ENCODE measurements around the gene DNAH6. TPM values are rescaled to one million over a fixed set of nuclear protein-coding genes. Genes with fewer than 3 reads are reported as not detected.

The DNAH6 gene
- total RNA-seq, 1 experiment from 2014 or later, result 0.39 TPM

DNA sequence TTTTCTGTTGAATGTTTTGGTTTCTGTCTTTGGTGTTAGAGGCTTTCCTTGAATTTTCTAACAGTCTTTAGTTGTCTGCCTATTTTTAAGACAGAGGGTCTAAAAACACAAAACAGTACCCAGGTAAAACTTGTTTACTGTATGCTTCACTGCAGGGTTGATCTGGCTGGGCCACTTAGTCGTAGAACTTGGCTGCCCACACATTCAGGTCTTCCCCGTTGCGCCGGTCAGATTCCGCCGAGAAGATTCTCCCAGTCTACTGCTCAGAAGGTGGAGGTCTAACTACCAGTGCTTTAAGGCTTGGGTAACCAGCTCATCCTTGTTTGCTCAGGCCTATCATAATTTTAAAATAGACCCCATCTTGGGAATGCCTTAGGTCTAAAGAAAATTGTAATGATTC is 24.6 kb upstream of the DNAH6 start:
- H3K4me3 Mint-ChIP-seq, result no peak overlapping the region
- ChIA-PET CTCF (no interaction called here), POLR2A (no interaction called here)
- H3K27me3 Mint-ChIP-seq (ENCODE audit: low read depth), result no peaks in the 10 kb centered on the region
- ATAC-seq (no peak), DNase-seq (ENCODE audit: low spot score) (no peak)
- no peaks in the 10 kb centered on the region for H3K4me1 Mint-ChIP-seq
- peaks cover 4% of the 10 kb centered on the region; the same call in 1 of the 2 replicates for H3K9me3 Mint-ChIP-seq
- H3K36me3 Mint-ChIP-seq, result no peaks in the 10 kb centered on the region
- no peak overlapping the region for H3K27ac Mint-ChIP-seq
- TF ChIP-seq SOX15 (CRISPR knock-in tag; IDR thresholded peaks at IDR 0.05), result no peak
- no peak for TF ChIP-seq SMAD4 (CRISPR knock-in tag; IDR thresholded peaks at IDR 0.05)
- TF ChIP-seq ELF4 (CRISPR knock-in tag; IDR thresholded peaks at IDR 0.05; ENCODE audit: low read depth), result no peak
- no peak for TF ChIP-seq TP53 (CRISPR knock-in tag; IDR thresholded peaks at IDR 0.05)
- TF ChIP-seq RELA (CRISPR knock-in tag; IDR thresholded peaks at IDR 0.05; ENCODE audit: borderline replicate concordance), result no peak
- TF ChIP-seq SMAD3 (CRISPR knock-in tag; IDR thresholded peaks at IDR 0.05; ENCODE audit: borderline replicate concordance), result no peak
- TF ChIP-seq ZNF219 (CRISPR knock-in tag; IDR thresholded peaks at IDR 0.05; ENCODE audit: borderline replicate concordance), result no peak
- TF ChIP-seq, protein P1, sequence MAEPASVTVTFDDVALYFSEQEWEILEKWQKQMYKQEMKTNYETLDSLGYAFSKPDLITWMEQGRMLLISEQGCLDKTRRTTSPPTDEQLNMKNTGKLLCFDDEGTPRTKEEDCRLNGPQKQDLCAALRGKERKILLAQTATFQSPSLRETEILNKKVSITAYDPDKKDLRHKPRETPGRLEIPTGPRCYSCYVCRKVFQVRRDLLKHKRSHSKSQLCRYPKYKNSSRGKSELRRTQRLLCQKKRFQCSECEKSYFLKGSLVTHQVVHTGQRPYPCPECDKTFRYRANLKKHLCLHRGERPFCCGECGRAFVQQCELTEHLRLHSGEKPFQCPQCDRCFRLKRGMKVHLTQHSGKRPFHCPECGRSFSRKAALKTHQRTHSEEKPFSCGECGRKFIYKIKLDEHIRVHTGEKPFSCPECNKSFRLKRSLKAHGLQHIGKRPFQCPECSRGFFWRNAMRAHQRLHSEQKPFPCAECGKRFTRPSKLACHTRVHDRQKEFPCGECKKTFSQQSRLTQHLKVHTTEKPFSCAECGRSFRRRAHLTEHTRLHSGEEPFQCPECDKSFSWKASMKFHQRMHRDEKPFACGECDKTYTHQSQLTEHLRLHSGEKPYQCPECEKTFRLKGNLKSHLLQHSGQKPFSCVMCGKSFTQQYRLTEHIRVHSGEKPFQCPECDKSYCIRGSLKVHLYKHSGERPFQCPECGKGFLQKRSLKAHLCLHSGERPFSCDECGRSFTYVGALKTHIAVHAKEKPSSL (CRISPR knock-in tag; conservative IDR thresholded peaks at IDR 0.05), result no peak
- TF ChIP-seq, protein P2, sequence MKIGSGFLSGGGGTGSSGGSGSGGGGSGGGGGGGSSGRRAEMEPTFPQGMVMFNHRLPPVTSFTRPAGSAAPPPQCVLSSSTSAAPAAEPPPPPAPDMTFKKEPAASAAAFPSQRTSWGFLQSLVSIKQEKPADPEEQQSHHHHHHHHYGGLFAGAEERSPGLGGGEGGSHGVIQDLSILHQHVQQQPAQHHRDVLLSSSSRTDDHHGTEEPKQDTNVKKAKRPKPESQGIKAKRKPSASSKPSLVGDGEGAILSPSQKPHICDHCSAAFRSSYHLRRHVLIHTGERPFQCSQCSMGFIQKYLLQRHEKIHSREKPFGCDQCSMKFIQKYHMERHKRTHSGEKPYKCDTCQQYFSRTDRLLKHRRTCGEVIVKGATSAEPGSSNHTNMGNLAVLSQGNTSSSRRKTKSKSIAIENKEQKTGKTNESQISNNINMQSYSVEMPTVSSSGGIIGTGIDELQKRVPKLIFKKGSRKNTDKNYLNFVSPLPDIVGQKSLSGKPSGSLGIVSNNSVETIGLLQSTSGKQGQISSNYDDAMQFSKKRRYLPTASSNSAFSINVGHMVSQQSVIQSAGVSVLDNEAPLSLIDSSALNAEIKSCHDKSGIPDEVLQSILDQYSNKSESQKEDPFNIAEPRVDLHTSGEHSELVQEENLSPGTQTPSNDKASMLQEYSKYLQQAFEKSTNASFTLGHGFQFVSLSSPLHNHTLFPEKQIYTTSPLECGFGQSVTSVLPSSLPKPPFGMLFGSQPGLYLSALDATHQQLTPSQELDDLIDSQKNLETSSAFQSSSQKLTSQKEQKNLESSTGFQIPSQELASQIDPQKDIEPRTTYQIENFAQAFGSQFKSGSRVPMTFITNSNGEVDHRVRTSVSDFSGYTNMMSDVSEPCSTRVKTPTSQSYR (CRISPR knock-in tag; IDR thresholded peaks at IDR 0.05), result no peak
- TF ChIP-seq PRDM15 (CRISPR knock-in tag; IDR thresholded peaks at IDR 0.05), result no peak
- no peak for TF ChIP-seq ARID4B (CRISPR knock-in tag; IDR thresholded peaks at IDR 0.05; ENCODE audit: borderline replicate concordance)
- TF ChIP-seq USF2 (CRISPR knock-in tag; IDR thresholded peaks at IDR 0.05), result no peak
- TF ChIP-seq NR1H2 (CRISPR knock-in tag; IDR thresholded peaks at IDR 0.05), result no peak
- no peak for TF ChIP-seq HMGA2 (CRISPR knock-in tag; IDR thresholded peaks at IDR 0.05)
- TF ChIP-seq CTCF (IDR thresholded peaks at IDR 0.05), result no peak
- TF ChIP-seq JAZF1 (CRISPR knock-in tag; IDR thresholded peaks at IDR 0.05), result no peak
- no peak for TF ChIP-seq FOXP1 (CRISPR knock-in tag; IDR thresholded peaks at IDR 0.05; ENCODE audit: borderline replicate concordance)

Data from WTC11 (cell line).